A549 (cell line): ENCODE measurements around the gene HEXIM1. TPM values are rescaled to one million over a fixed set of nuclear protein-coding genes. Genes with fewer than 3 reads are reported as not detected.
A peak's percentile ranks its signal among the peaks of the same experiment; 100 is the strongest.

Experiments used
- ATAC-seq, 2 experiments: fragments of 200-7000 bp in 1 of 2; fragments of >200 bp in 1 of 2; cut with Nextera tagmentation in 1 of 2; cut with Tn5 transposase in 1 of 2; 3 replicates each; pipeline versions ENCODE4 v1.8.0 to v1.9.1; 2018 to 2020; ENCODE audit warnings: mild to moderate bottlenecking in 1 of 2, moderate library complexity in 1 of 2
- CTCF ChIA-PET: fragments of 300-600 bp; sonication (Branson Sonifier 250); formaldehyde crosslinking; extraction: SDS; loops from one replicate; lab custom pipeline; 2021; ENCODE audit warnings: antibody characterized with exemption, inconsistent platforms; lab: Yijun Ruan, JAX
- POLR2A ChIA-PET: fragments of 350-600 bp; formaldehyde crosslinking; extraction: SDS; loops from one replicate; lab custom pipeline; 2021; ENCODE audit warnings: antibody characterized with exemption, inconsistent platforms; lab: Yijun Ruan, JAX
- DNase-seq, 2 experiments: peaks; one replicate each; pipeline versions ENCODE4 v3.0.0 to v3.0.0-alpha.2; 2011 to 2016; ENCODE audit warnings: low read depth in 1 of 2, low spot score in 1 of 2
- FAIRE-seq: peaks from 2 replicates; lab custom pipeline; 2011; peaks lifted over from hg19 to GRCh38; lab: Jason Lieb, UNC
- H3K27ac ChIP-seq, 2 experiments: fragments of >200 bp; sonication (Bioruptor Twin); formaldehyde crosslinking; 3 replicates each; pipeline ENCODE4 v1.5.1; 2016 to 2017
- H3K4me1 ChIP-seq: fragments of >200 bp; sonication (Bioruptor Twin); formaldehyde crosslinking; 3 replicates; pipeline ENCODE4 v1.6.1; 2016
- H3K4me2 ChIP-seq: fragments of >200 bp; sonication (Bioruptor Twin); formaldehyde crosslinking; 3 replicates; pipeline ENCODE4 v1.6.1; 2016
- H3K4me3 ChIP-seq: fragments of >200 bp; sonication (Bioruptor Twin); formaldehyde crosslinking; 3 replicates; pipeline ENCODE4 v1.5.1; 2016
- H3K9me3 ChIP-seq: fragments of >200 bp; sonication (Bioruptor Twin); formaldehyde crosslinking; 3 replicates; pipeline ENCODE4 v1.6.1; 2016
- ATOH8 ChIP-seq: fragments of 250-450 bp; sonication (Bioruptor Pico); IDR thresholded peaks from 2 replicates; pipeline ENCODE4 v1.5.0; 2020; ENCODE audit warnings: low read depth, mild to moderate bottlenecking, moderate library complexity
- CHD2 ChIP-seq: fragments of 150-350 bp; IDR thresholded peaks from 2 replicates; pipeline ENCODE4 v1.6.1; 2014; ENCODE audit warnings: low read length; ENCODE audit not compliant: partially characterized antibody
- ELK1 ChIP-seq: fragments of 150-350 bp; IDR thresholded peaks from 2 replicates; pipeline ENCODE4 v1.6.1; 2014; ENCODE audit warnings: low read depth, mild to moderate bottlenecking, low read length
- ESRRA ChIP-seq: fragments of 150-350 bp; IDR thresholded peaks from 2 replicates; pipeline ENCODE4 v1.6.1; 2014; ENCODE audit warnings: mild to moderate bottlenecking, low read length, borderline replicate concordance
- FOSL2 ChIP-seq, 2 experiments: fragments of 450-650 bp in 1 of 2; fragments of >200 bp in 1 of 2; sonication (Bioruptor Twin) in 1 of 2; formaldehyde crosslinking; IDR thresholded peaks; 2 replicates each; pipeline versions ENCODE4 v1.5.0 to v1.6.1; 2016 to 2020; ENCODE audit warnings: mild to moderate bottlenecking in 1 of 2, moderate library complexity in 1 of 2
- GATA3 ChIP-seq: IDR thresholded peaks from 2 replicates; pipeline ENCODE4 v1.6.1; 2012; ENCODE audit warnings: borderline replicate concordance
- HEYL ChIP-seq: fragments of 250-450 bp; sonication (Bioruptor Pico); IDR thresholded peaks from 2 replicates; pipeline ENCODE4 v1.8.0; 2021; ENCODE audit warnings: mild to moderate bottlenecking, moderate library complexity
- HOXB13 ChIP-seq: fragments of 250-450 bp; sonication (Bioruptor Pico); IDR thresholded peaks from 2 replicates; pipeline ENCODE4 v1.5.0; 2020; ENCODE audit warnings: low read depth, mild to moderate bottlenecking, moderate library complexity
- JUN ChIP-seq, 2 experiments: fragments of >200 bp; sonication (Bioruptor Twin); formaldehyde crosslinking; IDR thresholded peaks; 2 replicates in 1 of 2; 3 replicates in 1 of 2; pipeline ENCODE4 v1.6.1; 2016 to 2017
- JUNB ChIP-seq: fragments of >200 bp; sonication (Bioruptor Twin); formaldehyde crosslinking; IDR thresholded peaks from 2 replicates; pipeline ENCODE4 v1.6.1; 2016
- KDM5A ChIP-seq: fragments of 200-600 bp; sonication (generic); IDR thresholded peaks from 2 replicates; pipeline ENCODE4 v1.6.1; 2016; ENCODE audit warnings: antibody characterized with exemption, mild to moderate bottlenecking
- NR3C1 ChIP-seq: fragments of >200 bp; sonication (Bioruptor Twin); formaldehyde crosslinking; IDR thresholded peaks from 3 replicates; pipeline ENCODE4 v1.6.1; 2017
- POLR2A ChIP-seq: IDR thresholded peaks from 2 replicates; pipeline ENCODE4 v1.6.1; 2012; ENCODE audit warnings: mild to moderate bottlenecking, low read length
- POLR2AphosphoS2 ChIP-seq: conservative IDR thresholded peaks from 2 replicates; pipeline ENCODE4 v1.6.1; 2012; ENCODE audit warnings: low read length, improper control_type of control experiment, inconsistent platforms
- RARB ChIP-seq: fragments of 250-450 bp; sonication (Bioruptor Pico); IDR thresholded peaks from 2 replicates; pipeline ENCODE4 v1.8.0; 2021; ENCODE audit warnings: mild to moderate bottlenecking, moderate library complexity
- RCOR1 ChIP-seq: fragments of 150-350 bp; IDR thresholded peaks from 2 replicates; pipeline ENCODE4 v1.6.1; 2014; ENCODE audit warnings: antibody characterized with exemption, low read length, low read depth
- SMC3 ChIP-seq: fragments of >200 bp; sonication (Bioruptor Twin); formaldehyde crosslinking; IDR thresholded peaks from 3 replicates; pipeline ENCODE4 v1.6.1; 2018; ENCODE audit warnings: inconsistent platforms
- SREBF2 ChIP-seq: fragments of 450-650 bp; IDR thresholded peaks from 2 replicates; pipeline ENCODE4 v1.6.1; 2014; ENCODE audit warnings: mild to moderate bottlenecking, moderate library complexity
- ZC3H11A ChIP-seq: fragments of 450-650 bp; IDR thresholded peaks from 2 replicates; pipeline ENCODE4 v1.6.1; 2014; ENCODE audit warnings: antibody characterized with exemption, mild to moderate bottlenecking
- ZSCAN20 ChIP-seq: fragments of 250-450 bp; sonication (Bioruptor Pico); IDR thresholded peaks from 2 replicates; pipeline ENCODE4 v1.8.0; 2022; ENCODE audit warnings: mild to moderate bottlenecking, moderate library complexity
- WGBS: methylation state at CpG from one replicate; pipeline ENCODE4 v1.1.6; 2017; ENCODE audit errors: missing lambda C conversion rate; 5-methylcytosine and 5-hydroxymethylcytosine counted together
- polyA plus RNA-seq, 4 experiments: library from polyadenylated mRNA; depleted of rRNA in 3 of 4; stranded (reverse); fragments of >200 nt; fragmentation: RNase III in 1 of 4; extraction: RNeasy Plus Mini Kit Qiagen cat#74134 plus additional on column Dnase treatment in 1 of 4; gene quantifications; 2 replicates in 3 of 4; 3 replicates in 1 of 4; pipeline ENCODE4 v1.2.3, GENCODE V29; 2011 to 2017

The HEXIM1 gene
- polyA plus RNA-seq, 2 of the 4 experiments (the other 2 are of a cell fraction) = 54.0 to 143 TPM

- no peak for FAIRE-seq
- CTCF ChIA-PET = interaction anchor here (2.8 to 12.0 kb wide), 4 partner anchors 9 to 18 kb away, joined by 17 to 288 read pairs (median 55); partner anchors contain the start of genes ACBD4 and PLCD3
These were observed 34.9 kb upstream of the HEXIM1 start for GRCh38 chr17:45113424-45113754.

GRCh38 chr17:45114117-45114932, 34.0 kb upstream of the HEXIM1 start:
- CTCF ChIA-PET = interaction anchor here (1.2 to 12.0 kb wide), 6 partner anchors 10 to 92 kb away, joined by 5 to 288 read pairs (median 44); partner anchors contain the start of genes ACBD4 and PLCD3
- DNase-seq = no peak

More at GRCh38 chr17:45113424-45113754, 34.9 kb upstream of the HEXIM1 start:
- Histone ChIP-seq H3K9me3 (no peaks in the 10 kb centered on the region), H3K27ac (no peak overlapping the region), H3K4me3 (no peak overlapping the region), H3K4me1 (0 out of 3 replicates have a peak, but pooled peaks cover 3% of the 10 kb centered on the region), H3K4me2 (no peak overlapping the region)
- ATAC-seq = no peak
- no peak for TF ChIP-seq GATA3
- no peak for TF ChIP-seq SREBF2
- TF ChIP-seq SMC3 = no peak
- TF ChIP-seq HOXB13 = no peak
- 77% methylated on average over 9 of the region's 9 CpGs for WGBS
- POLR2A ChIA-PET = no interaction called here
- no peak for DNase-seq

GRCh38 chr17:45115015-45115625, 33.2 kb upstream of the HEXIM1 start:
- CTCF ChIA-PET = interaction anchor here (0.9 to 12.0 kb wide), 9 partner anchors 9 to 336 kb away, joined by 3 to 288 read pairs (median 6); partner anchors contain the start of genes ACBD4, HEXIM1 and PLCD3
- FAIRE-seq = no peak

More at GRCh38 chr17:45114117-45114932, 34.0 kb upstream of the HEXIM1 start:
- Histone ChIP-seq H3K4me2 (no peak overlapping the region), H3K27ac (peak overlapping the region in 1 of 2 experiments; percentile 1; a peak in 1 of 6 replicates), H3K9me3 (no peaks in the 10 kb centered on the region), H3K4me3 (no peak overlapping the region)
- POLR2A ChIA-PET = no interaction called here
- no peak for ATAC-seq
- TF ChIP-seq NR3C1 = no peak
- no peak for TF ChIP-seq KDM5A
- no peak for TF ChIP-seq POLR2AphosphoS2
- no peak for TF ChIP-seq RARB (CRISPR knock-in tag)
- TF ChIP-seq GATA3 = no peak
- TF ChIP-seq JUNB = no peak
- no peak for TF ChIP-seq ZC3H11A
- TF ChIP-seq POLR2A = no peak
- TF ChIP-seq, all 56 proteins: peak for 0
- no peak for FAIRE-seq
- 0 out of 3 replicates have a peak, but pooled peaks cover 3% of the 10 kb centered on the region for H3K4me1 ChIP-seq
- 91% methylated on average over 19 of the region's 19 CpGs for WGBS

GRCh38 chr17:45115871-45116270, 32.4 kb upstream of the HEXIM1 start:
- CTCF ChIA-PET = interaction anchor here (0.9 to 12.0 kb wide), 10 partner anchors 7 to 337 kb away, joined by 3 to 288 read pairs (median 15); partner anchors contain the start of genes ACBD4, HEXIM1 and PLCD3
- H3K4me2 ChIP-seq = no peak overlapping the region
- 89% methylated on average over 11 of the region's 11 CpGs for WGBS
- H3K4me3 ChIP-seq = no peak overlapping the region
- H3K27ac ChIP-seq = peak overlapping the region in 1 of 2 experiments; percentile 0; a peak in 1 of 6 replicates
- TF ChIP-seq ESRRA (no peak), ATOH8 (CRISPR knock-in tag) (no peak), CHD2 (no peak), RCOR1 (no peak), HEYL (CRISPR knock-in tag) (no peak), ELK1 (no peak), FOSL2 (IDR thresholded peaks at IDR 0.05) (no peak), FOSL2 (CRISPR knock-in tag; IDR thresholded peaks at IDR 0.05) (no peak)
- TF ChIP-seq, all 56 proteins: peak for 0
- DNase-seq (no peak), FAIRE-seq (no peak), ATAC-seq (no peak)
- POLR2A ChIA-PET = no interaction called here
- Histone ChIP-seq H3K9me3 (no peaks in the 10 kb centered on the region), H3K4me1 (0 out of 3 replicates have a peak, but pooled peaks cover 3% of the 10 kb centered on the region)

More at GRCh38 chr17:45115015-45115625, 33.2 kb upstream of the HEXIM1 start:
- DNase-seq = no peak
- no peaks in the 10 kb centered on the region for H3K9me3 ChIP-seq
- H3K27ac ChIP-seq = peak overlapping the region in 1 of 2 experiments; percentile 1; a peak in 2 of 6 replicates
- 0 out of 5 replicates have a peak, but pooled peaks of 1 of the 2 experiments have one; percentile 33 for TF ChIP-seq JUN (IDR thresholded peaks at IDR 0.05)
- no peak for TF ChIP-seq ZSCAN20 (CRISPR knock-in tag)
- no peak for ATAC-seq
- H3K4me1 ChIP-seq = 0 out of 3 replicates have a peak, but pooled peaks cover 3% of the 10 kb centered on the region
- H3K4me3 ChIP-seq = no peak overlapping the region
- no peak overlapping the region for H3K4me2 ChIP-seq
- WGBS = 94% methylated on average over 26 of the region's 26 CpGs
- POLR2A ChIA-PET = no interaction called here
